ENCODE results near the gene SPATA3. TPM values are rescaled to one million over a fixed set of nuclear protein-coding genes. Genes with fewer than 3 reads are reported as not detected.

The SPATA3 gene
- not detected in 2 replicates for total RNA-seq (2014; rRNA removed; shearing (Covaris generic); ENCODE audit: low replicate concordance)

- DNase-seq (ENCODE audit: low read depth), result no peak
- in situ Hi-C loops (cut with HindIII; ENCODE audit: low pct_unique_long_range_greater_than_20kb, low sequenced_read_pairs), result no loop called here
Observed at GRCh38 chr2:230995821-230996220, at the start of gene SPATA3. Gene SPATA3, plus strand, starts transcription at chr2:230996121. Its CDS starts 113 bp downstream, at chr2:230996234.

- DNase-seq (ENCODE audit: low read depth), result no peak
- in situ Hi-C loops (cut with HindIII; ENCODE audit: low pct_unique_long_range_greater_than_20kb, low sequenced_read_pairs), result no loop called here
Observed at GRCh38 chr2:230946429-230947234, 49.3 kb upstream of the SPATA3 start.

- no peak for DNase-seq (ENCODE audit: low read depth)
- in situ Hi-C loops (cut with HindIII; ENCODE audit: low pct_unique_long_range_greater_than_20kb, low sequenced_read_pairs), result no loop called here
Observed at GRCh38 chr2:230947235-230947576, 48.7 kb upstream of the SPATA3 start.

GRCh38 chr2:230947908-230948365, 48.0 kb upstream of the SPATA3 start:
- DNase-seq (ENCODE audit: low read depth), result no peak
- in situ Hi-C loops (cut with HindIII; ENCODE audit: low pct_unique_long_range_greater_than_20kb, low sequenced_read_pairs), result no loop called here

GRCh38 chr2:230949966-230950873, 45.7 kb upstream of the SPATA3 start:
- DNase-seq (ENCODE audit: low read depth), result no peak
- in situ Hi-C loops (cut with HindIII; ENCODE audit: low pct_unique_long_range_greater_than_20kb, low sequenced_read_pairs), result no loop called here

GRCh38 chr2:230950874-230951339, 45.0 kb upstream of the SPATA3 start:
- DNase-seq (ENCODE audit: low read depth), result no peak
- in situ Hi-C loops (cut with HindIII; ENCODE audit: low pct_unique_long_range_greater_than_20kb, low sequenced_read_pairs), result no loop called here

- in situ Hi-C loops (cut with HindIII; ENCODE audit: low pct_unique_long_range_greater_than_20kb, low sequenced_read_pairs), result no loop called here
- no peak for DNase-seq (ENCODE audit: low read depth)
Observed at GRCh38 chr2:230951396-230951795, 44.5 kb upstream of the SPATA3 start.

- in situ Hi-C loops (cut with HindIII; ENCODE audit: low pct_unique_long_range_greater_than_20kb, low sequenced_read_pairs), result no loop called here
- no peak for DNase-seq (ENCODE audit: low read depth)
Observed at GRCh38 chr2:230952226-230952956, 43.5 kb upstream of the SPATA3 start.

GRCh38 chr2:230953845-230954244, 42.1 kb upstream of the SPATA3 start:
- DNase-seq (ENCODE audit: low read depth), result peak; percentile 42
- in situ Hi-C loops (cut with HindIII; ENCODE audit: low pct_unique_long_range_greater_than_20kb, low sequenced_read_pairs), result no loop called here

GRCh38 chr2:230954746-230955145, 41.2 kb upstream of the SPATA3 start:
- in situ Hi-C loops (cut with HindIII; ENCODE audit: low pct_unique_long_range_greater_than_20kb, low sequenced_read_pairs), result no loop called here

GRCh38 chr2:230955163-230955737, 40.7 kb upstream of the SPATA3 start:
- DNase-seq (ENCODE audit: low read depth), result no peak
- in situ Hi-C loops (cut with HindIII; ENCODE audit: low pct_unique_long_range_greater_than_20kb, low sequenced_read_pairs), result no loop called here

More at GRCh38 chr2:230954746-230955145, 41.2 kb upstream of the SPATA3 start:
- no peak for DNase-seq (ENCODE audit: low read depth)

GRCh38 chr2:230956827-230957755, 38.8 kb upstream of the SPATA3 start:
- DNase-seq (ENCODE audit: low read depth), result peak; percentile 50
- in situ Hi-C loops (cut with HindIII; ENCODE audit: low pct_unique_long_range_greater_than_20kb, low sequenced_read_pairs), result no loop called here

- DNase-seq (ENCODE audit: low read depth), result no peak
- in situ Hi-C loops (cut with HindIII; ENCODE audit: low pct_unique_long_range_greater_than_20kb, low sequenced_read_pairs), result no loop called here
Observed at GRCh38 chr2:230957756-230958391, 38.0 kb upstream of the SPATA3 start.

- in situ Hi-C loops (cut with HindIII; ENCODE audit: low pct_unique_long_range_greater_than_20kb, low sequenced_read_pairs), result no loop called here
- DNase-seq (ENCODE audit: low read depth), result no peak
Observed at GRCh38 chr2:230958820-230959756, 36.8 kb upstream of the SPATA3 start.

- in situ Hi-C loops (cut with HindIII; ENCODE audit: low pct_unique_long_range_greater_than_20kb, low sequenced_read_pairs), result no loop called here
Observed at GRCh38 chr2:230960026-230960425, 35.9 kb upstream of the SPATA3 start.

GRCh38 chr2:230961091-230961491, 34.8 kb upstream of the SPATA3 start:
- in situ Hi-C loops (cut with HindIII; ENCODE audit: low pct_unique_long_range_greater_than_20kb, low sequenced_read_pairs), result no loop called here
- DNase-seq (ENCODE audit: low read depth), result no peak

More at GRCh38 chr2:230960026-230960425, 35.9 kb upstream of the SPATA3 start:
- DNase-seq (ENCODE audit: low read depth), result no peak

Measured in Caki2 (cell line).